Stimulated activated CD4-positive, alpha-beta T cell treated with anti-CD3 and anti-CD28 coated beads, Interleukin-12 subunit alpha, Interleukin-12 subunit beta, amount 100 ng/mL, for 24 hours (primary cell): ENCODE measurements around the gene OAF.
"Not testable (repeated sequence)": the region's sequence is repeated elsewhere in the genome, so short reads cannot be mapped to it uniquely, and the experiment has no call there.

Source experiments
- DNase-seq, 2 experiments: peaks; one replicate each; pipeline ENCODE4 v3.0.0-alpha.2; 2020; ENCODE audit warnings: low read depth in 2 of 2

OAF gene

DNA sequence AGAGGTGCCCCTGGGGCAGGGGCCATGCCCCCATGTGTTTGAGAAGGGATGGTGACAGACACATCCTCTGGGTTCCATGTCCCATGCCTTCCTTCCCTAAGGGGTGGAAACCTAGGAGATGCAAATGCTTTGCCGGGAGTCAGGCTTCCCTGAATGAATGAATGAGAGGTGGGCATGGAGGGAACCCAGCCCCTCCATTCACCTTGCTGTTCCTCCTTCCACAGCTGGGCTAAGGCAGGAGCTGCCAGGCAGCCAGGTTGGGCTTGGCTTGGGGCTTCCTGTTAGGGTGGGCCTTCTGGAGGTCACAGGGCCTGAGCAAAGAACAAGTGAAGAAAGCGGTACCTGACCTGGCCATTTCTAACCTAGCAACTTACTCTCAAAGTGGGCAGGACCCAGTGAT is 30.0 kb downstream of the OAF start:
- DNase-seq = no peak

GRCh38 chr11:120241277-120241676 is 30.4 kb downstream of the OAF start:
- no peak for DNase-seq

GRCh38 chr11:120243221-120243620 is 32.4 kb downstream of the OAF start:
- no peak for DNase-seq

- no peak for DNase-seq
Observed at GRCh38 chr11:120244476-120245365, 33.9 kb downstream of the OAF start.

- DNase-seq = no peak
Observed at GRCh38 chr11:120245434-120245833, 34.6 kb downstream of the OAF start.

- no peak for DNase-seq
Observed at GRCh38 chr11:120248551-120249278, 37.9 kb downstream of the OAF start.

- DNase-seq = no peak
Observed at GRCh38 chr11:120249279-120250262, 38.7 kb downstream of the OAF start.

DNA sequence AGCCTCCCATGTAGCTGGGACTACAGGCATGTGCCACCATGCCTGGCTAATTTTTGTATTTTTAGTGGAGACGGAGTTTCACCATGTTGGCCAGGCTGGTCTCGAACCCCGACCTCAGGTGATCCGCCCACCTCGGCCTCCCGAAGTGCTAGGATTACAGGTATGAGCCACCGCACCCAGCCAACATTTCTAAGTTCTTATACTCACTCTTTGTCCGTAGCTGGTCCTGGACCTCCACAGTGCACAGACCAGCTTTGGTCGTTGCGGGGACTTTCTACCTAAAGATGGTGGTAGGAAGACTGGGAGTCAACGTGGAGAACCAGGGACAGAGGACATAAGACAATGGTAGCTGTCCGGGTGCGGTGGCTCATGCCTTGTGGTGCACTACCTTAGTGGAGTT is 42.5 kb downstream of the OAF start:
- DNase-seq = not testable (repeated sequence)

DNA sequence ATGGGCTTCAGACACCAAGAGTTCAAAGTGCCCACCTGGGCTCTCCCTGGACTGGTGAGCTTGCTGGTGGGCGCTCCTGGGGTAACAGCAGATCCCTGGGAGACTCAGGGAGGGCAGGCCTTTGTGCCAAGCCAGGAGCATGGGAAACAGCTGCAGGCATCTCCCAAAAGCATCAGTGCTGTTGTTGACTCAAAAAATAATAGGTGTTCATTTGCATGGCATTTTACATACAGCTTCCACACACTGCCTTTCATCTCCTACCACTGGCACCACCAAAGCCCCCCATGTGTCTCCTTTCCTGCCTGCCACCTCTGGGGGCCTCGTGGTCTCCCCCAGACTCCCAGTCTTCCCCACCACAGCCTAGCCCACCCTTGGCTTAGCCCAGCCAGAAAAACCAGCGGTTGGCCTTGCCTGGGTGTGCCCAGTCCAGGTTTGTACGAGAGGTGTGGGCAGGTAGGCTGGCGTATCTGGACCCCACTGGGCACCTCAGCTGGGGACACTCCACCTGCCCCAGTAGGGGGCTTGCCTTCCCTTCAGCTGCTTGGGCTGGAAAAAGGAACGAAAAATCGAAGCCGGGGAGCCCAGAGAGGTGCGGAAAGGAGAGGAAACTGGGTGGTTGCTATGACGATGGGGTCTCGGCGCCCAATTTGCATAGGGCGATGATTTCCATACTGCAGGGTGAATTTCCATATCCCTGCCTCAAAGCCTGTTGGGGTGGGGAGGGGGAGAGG is 44.1 kb downstream of the OAF start:
- DNase-seq = no peak

- no peak for DNase-seq
Observed at GRCh38 chr11:120255519-120255866, 44.7 kb downstream of the OAF start.

- no peak for DNase-seq
Observed at GRCh38 chr11:120256178-120256577, 45.3 kb downstream of the OAF start.

DNA sequence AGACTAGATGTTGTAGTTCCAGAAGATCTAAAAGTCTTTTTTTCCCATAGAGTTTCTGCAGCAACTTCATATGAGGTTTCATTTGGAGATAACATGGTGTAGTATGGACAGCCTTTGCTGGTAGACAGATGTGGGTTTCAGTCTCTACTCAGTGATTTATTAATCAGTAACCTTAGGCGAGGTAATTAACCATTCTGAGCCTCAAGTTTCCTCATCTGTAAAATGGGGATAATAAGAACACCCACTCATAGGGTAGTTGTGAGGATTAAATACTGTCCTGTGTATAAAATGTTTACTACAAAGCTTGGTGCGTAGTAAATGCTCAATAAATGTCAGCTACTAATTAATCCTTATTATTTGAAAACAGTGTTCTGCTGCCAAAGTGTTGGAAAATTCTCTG is 45.9 kb downstream of the OAF start:
- no peak for DNase-seq

DNA sequence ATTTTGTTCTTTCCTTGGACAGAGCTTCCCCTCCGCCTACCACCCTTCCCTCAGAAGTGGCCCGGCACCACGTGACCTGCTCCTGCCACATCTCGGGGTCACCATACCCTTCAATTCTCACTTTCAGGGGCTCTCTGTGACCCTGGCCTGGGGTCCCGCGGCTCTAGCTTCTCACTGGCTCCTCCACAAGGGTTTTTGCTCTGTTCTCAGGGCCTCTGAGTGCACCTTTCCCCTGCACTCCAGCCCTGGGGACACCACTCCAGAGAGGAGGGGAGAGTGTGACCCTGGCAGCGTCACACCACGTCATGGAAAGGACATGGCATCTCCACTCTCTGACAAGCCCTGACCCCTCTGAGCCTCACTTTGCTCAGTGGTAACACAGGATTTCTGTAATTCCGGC is 46.5 kb downstream of the OAF start:
- no peak for DNase-seq

- no peak for DNase-seq
Observed at GRCh38 chr11:120258661-120259060, 47.8 kb downstream of the OAF start.

DNA sequence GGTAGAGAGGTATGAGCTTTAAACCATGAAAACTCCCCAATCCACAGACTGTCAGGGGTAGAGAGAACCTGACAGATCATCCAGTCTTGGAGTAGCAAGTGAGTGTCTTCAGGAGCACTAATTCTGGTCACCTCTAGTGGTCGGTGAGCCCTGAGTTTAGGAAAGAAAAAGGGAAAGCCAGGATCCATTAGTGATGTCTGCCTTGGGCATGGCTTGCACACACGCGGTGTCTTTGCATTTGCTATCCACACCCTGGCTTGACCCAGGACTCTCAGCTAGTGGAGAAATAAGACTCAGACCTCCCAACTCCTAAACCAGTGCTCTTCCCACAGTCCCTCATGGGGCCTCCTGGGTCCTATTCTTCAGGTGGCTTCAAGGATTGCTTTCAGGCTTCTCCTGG is 48.4 kb downstream of the OAF start:
- no peak for DNase-seq

DNA sequence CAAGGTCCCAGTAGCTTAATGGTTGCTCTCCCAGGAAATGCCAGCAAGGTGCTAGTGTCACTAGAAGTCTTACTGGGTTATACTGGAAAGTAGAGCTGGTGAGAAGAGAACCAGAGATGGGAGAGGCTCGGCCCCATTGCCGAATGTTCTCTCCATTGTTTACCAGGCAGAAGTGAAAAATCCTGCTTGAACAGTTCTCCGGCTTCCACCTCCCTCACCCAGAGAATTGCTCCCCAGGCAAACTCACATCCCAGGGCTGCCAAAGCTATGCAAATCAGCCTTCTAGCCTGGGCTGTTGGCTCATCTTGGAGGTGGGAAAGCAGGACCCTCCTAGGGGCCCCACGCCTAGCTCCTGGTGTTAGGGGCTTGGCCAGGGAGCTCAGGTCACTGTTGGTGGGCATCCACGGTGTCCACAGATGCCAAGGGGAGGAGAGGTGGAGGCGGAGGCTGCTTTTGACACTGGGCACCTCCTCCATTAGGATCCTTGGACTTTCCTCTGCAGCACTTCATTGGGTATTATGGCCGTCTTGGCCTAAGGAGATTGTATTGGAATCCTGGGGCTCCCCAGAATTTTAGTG is 49.2 kb downstream of the OAF start:
- no peak for DNase-seq

GRCh38 chr11:120260616-120261015 is 49.8 kb downstream of the OAF start:
- no peak for DNase-seq

DNA sequence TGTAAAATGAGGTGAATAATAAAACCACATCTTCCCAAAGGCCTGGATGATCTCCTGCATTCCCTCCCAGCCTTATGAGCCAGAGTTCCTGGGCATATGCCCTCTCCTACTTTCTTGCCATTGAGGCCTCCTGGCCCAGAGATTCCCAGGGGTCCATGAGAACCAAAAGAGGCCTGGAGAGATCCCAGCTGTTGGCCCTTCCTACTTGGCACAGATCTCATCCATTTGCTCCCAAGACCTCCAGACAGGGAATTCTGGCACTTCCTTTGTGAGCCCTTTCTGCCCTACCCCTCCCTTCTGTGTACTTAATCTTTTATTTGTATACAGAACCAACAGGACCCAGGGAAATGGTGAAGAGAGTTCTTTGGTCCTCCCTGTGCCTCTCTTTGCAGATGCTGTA is 50.5 kb downstream of the OAF start:
- DNase-seq = no peak

DNA sequence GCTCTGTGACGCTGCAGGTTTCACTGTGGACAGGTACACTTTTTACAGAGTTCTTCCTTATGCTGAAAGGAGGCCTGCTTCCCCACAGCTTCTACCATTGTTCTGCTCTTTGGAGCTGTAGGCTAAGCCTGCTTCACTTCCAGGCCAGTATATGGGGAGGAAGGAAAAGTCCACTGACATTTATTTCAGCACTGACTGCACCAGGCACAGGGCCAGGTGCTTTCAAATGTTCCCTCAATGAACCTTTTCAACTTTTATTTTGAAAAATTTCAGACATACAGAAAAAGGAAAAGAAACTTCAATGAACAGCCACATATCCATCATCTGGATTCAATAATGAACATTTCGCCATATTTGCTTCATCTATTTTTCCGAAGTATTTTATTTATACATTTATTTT is 51.1 kb downstream of the OAF start:
- DNase-seq = no peak

DNA sequence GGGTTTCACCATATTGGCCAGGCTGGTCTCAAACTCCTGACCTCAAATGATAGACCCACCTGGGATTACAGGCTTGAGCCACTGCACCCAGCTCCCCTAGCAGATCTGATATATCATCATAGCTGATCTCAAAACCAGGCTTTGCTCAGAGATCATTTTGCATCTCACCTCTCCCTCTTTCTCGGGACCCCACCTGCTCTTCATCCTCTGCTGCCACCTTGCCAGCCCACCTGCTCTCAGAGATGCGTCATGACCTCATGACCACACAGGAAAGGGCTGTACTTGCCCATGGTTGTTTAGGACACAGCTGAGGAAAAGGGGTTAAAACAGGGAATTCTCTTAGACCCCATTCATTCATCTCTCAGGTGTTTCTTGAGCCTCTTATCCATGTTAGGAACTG is 56.5 kb downstream of the OAF start:
- no peak for DNase-seq

GRCh38 chr11:120268686-120269085 is 57.9 kb downstream of the OAF start:
- DNase-seq = no peak
